Measurements from ENCODE around the gene SFXN5. TPM values are rescaled to one million over a fixed set of nuclear protein-coding genes. Genes with fewer than 3 reads are reported as not detected.
A peak's percentile ranks its signal among the peaks of the same experiment; 100 is the strongest.

The SFXN5 gene
- total RNA-seq, 1 experiment from 2014 or later = 6.0 TPM

GRCh38 chr2:72959995-72960981 is 111.2 kb downstream of the SFXN5 start:
- BruUV-seq (replicated peaks) = no TSS peak
- H3K9me3 Mint-ChIP-seq (ENCODE audit: unreplicated experiment) = no peaks in the 10 kb centered on the region
- H3K4me3 Mint-ChIP-seq (ENCODE audit: unreplicated experiment) = no peak overlapping the region

GRCh38 chr2:72959554-72959953 is 112.0 kb downstream of the SFXN5 start:
- DNase-seq (ENCODE audit: unreplicated experiment) = no peak
- intact Hi-C loops (cut with micrococcal nuclease) = no loop called here
- BruUV-seq (replicated peaks) = no TSS peak
- Mint-ChIP-seq H3K9me3 (ENCODE audit: unreplicated experiment) (no peaks in the 10 kb centered on the region), H3K4me3 (ENCODE audit: unreplicated experiment) (no peak overlapping the region), H3K4me1 (ENCODE audit: insufficient read depth, unreplicated experiment) (no peaks in the 10 kb centered on the region), H3K36me3 (ENCODE audit: insufficient read depth, unreplicated experiment) (no peaks in the 10 kb centered on the region), H3K27ac (ENCODE audit: low read depth, unreplicated experiment) (peak overlapping the region; percentile 3), H3K27me3 (ENCODE audit: insufficient read depth, unreplicated experiment) (no peaks in the 10 kb centered on the region)
- ChIA-PET POLR2A (no interaction called here), CTCF (no interaction called here)
- no peak for TF ChIP-seq CTCF (IDR thresholded peaks at IDR 0.05; ENCODE audit: unreplicated experiment)

More at GRCh38 chr2:72959995-72960981, 111.2 kb downstream of the SFXN5 start:
- TF ChIP-seq CTCF (IDR thresholded peaks at IDR 0.05; ENCODE audit: unreplicated experiment) = no peak
- no peak for DNase-seq (ENCODE audit: unreplicated experiment)
- ChIA-PET CTCF (interaction anchor here (0.9 kb wide), 1 partner anchor 64 kb away, joined by 4 read pairs; no protein-coding TSS in a partner anchor), POLR2A (no interaction called here)
- Mint-ChIP-seq H3K27me3 (ENCODE audit: insufficient read depth, unreplicated experiment) (no peaks in the 10 kb centered on the region), H3K36me3 (ENCODE audit: insufficient read depth, unreplicated experiment) (no peaks in the 10 kb centered on the region), H3K4me1 (ENCODE audit: insufficient read depth, unreplicated experiment) (no peaks in the 10 kb centered on the region), H3K27ac (ENCODE audit: low read depth, unreplicated experiment) (peak overlapping the region; percentile 3)
- intact Hi-C loops (cut with micrococcal nuclease) = no loop called here

GRCh38 chr2:72958542-72959385 is 112.7 kb downstream of the SFXN5 start:
- intact Hi-C loops (cut with micrococcal nuclease) = no loop called here
- ChIA-PET CTCF (interaction anchor here (1.0 kb wide), 1 partner anchor 34 kb away, joined by 4 read pairs; no protein-coding TSS in a partner anchor), POLR2A (no interaction called here)
- H3K4me1 Mint-ChIP-seq (ENCODE audit: insufficient read depth, unreplicated experiment) = no peaks in the 10 kb centered on the region
- no peaks in the 10 kb centered on the region for H3K36me3 Mint-ChIP-seq (ENCODE audit: insufficient read depth, unreplicated experiment)
- TF ChIP-seq CTCF (IDR thresholded peaks at IDR 0.05; ENCODE audit: unreplicated experiment) = no peak
- H3K9me3 Mint-ChIP-seq (ENCODE audit: unreplicated experiment) = no peaks in the 10 kb centered on the region
- H3K27ac Mint-ChIP-seq (ENCODE audit: low read depth, unreplicated experiment) = no peak overlapping the region
- H3K4me3 Mint-ChIP-seq (ENCODE audit: unreplicated experiment) = no peak overlapping the region
- DNase-seq (ENCODE audit: unreplicated experiment) = no peak
- H3K27me3 Mint-ChIP-seq (ENCODE audit: insufficient read depth, unreplicated experiment) = no peaks in the 10 kb centered on the region
- BruUV-seq (replicated peaks) = no TSS peak

GRCh38 chr2:72956936-72957335 is 114.6 kb downstream of the SFXN5 start:
- no TSS peak for BruUV-seq (replicated peaks)
- Mint-ChIP-seq H3K9me3 (ENCODE audit: unreplicated experiment) (no peaks in the 10 kb centered on the region), H3K4me3 (ENCODE audit: unreplicated experiment) (no peak overlapping the region), H3K36me3 (ENCODE audit: insufficient read depth, unreplicated experiment) (no peaks in the 10 kb centered on the region), H3K27ac (ENCODE audit: low read depth, unreplicated experiment) (no peak overlapping the region), H3K4me1 (ENCODE audit: insufficient read depth, unreplicated experiment) (no peaks in the 10 kb centered on the region), H3K27me3 (ENCODE audit: insufficient read depth, unreplicated experiment) (no peaks in the 10 kb centered on the region)
- no peak for DNase-seq (ENCODE audit: unreplicated experiment)
- ChIA-PET CTCF (interaction anchor here (1.0 to 1.2 kb wide), 2 partner anchors 37 to 221 kb away, joined by 3 to 5 read pairs; no protein-coding TSS in a partner anchor), POLR2A (no interaction called here)
- intact Hi-C loops (cut with micrococcal nuclease) = no loop called here
- TF ChIP-seq CTCF (IDR thresholded peaks at IDR 0.05; ENCODE audit: unreplicated experiment) = no peak

Data from MCF 10A (cell line).